ENCODE measurements around the gene DUSP28.

The DUSP28 gene

GRCh38 chr2:240573071-240573515, 12.9 kb downstream of the DUSP28 start:
- no peak for DNase-seq (ENCODE audit: low read depth)

- DNase-seq (ENCODE audit: low read depth): no peak
These were observed 13.6 kb downstream of the DUSP28 start for GRCh38 chr2:240573516-240574385.

GRCh38 chr2:240574386-240575100, 14.4 kb downstream of the DUSP28 start:
- no peak for DNase-seq (ENCODE audit: low read depth)

- DNase-seq (ENCODE audit: low read depth): no peak
These were observed 15.2 kb downstream of the DUSP28 start for GRCh38 chr2:240575101-240575965.

- no peak for DNase-seq (ENCODE audit: low read depth)
These were observed 15.9 kb downstream of the DUSP28 start for GRCh38 chr2:240576036-240576435.

GRCh38 chr2:240576436-240577205, 16.5 kb downstream of the DUSP28 start:
- no peak for DNase-seq (ENCODE audit: low read depth)

GRCh38 chr2:240577281-240578109, 17.3 kb downstream of the DUSP28 start:
- DNase-seq (ENCODE audit: low read depth): no peak

GRCh38 chr2:240578110-240578450, 17.9 kb downstream of the DUSP28 start:
- DNase-seq (ENCODE audit: low read depth): no peak

GRCh38 chr2:240578488-240578887, 18.3 kb downstream of the DUSP28 start:
- DNase-seq (ENCODE audit: low read depth): no peak

GRCh38 chr2:240579071-240579762, 19.1 kb downstream of the DUSP28 start:
- DNase-seq (ENCODE audit: low read depth): no peak

GRCh38 chr2:240579771-240580614, 19.8 kb downstream of the DUSP28 start:
- DNase-seq (ENCODE audit: low read depth): peak; percentile 64

GRCh38 chr2:240581811-240582210, 21.7 kb downstream of the DUSP28 start:
- DNase-seq (ENCODE audit: low read depth): no peak

GRCh38 chr2:240582781-240583180, 22.6 kb downstream of the DUSP28 start:
- no peak for DNase-seq (ENCODE audit: low read depth)

- no peak for DNase-seq (ENCODE audit: low read depth)
These were observed 23.6 kb downstream of the DUSP28 start for GRCh38 chr2:240583774-240584173.

GRCh38 chr2:240584486-240585031, 24.4 kb downstream of the DUSP28 start:
- no peak for DNase-seq (ENCODE audit: low read depth)

- no peak for DNase-seq (ENCODE audit: low read depth)
These were observed 24.9 kb downstream of the DUSP28 start for GRCh38 chr2:240585101-240585500.

- DNase-seq (ENCODE audit: low read depth): no peak
These were observed 25.6 kb downstream of the DUSP28 start for GRCh38 chr2:240585681-240586197.

- peak; percentile 95 for DNase-seq (ENCODE audit: low read depth)
These were observed 26.2 kb downstream of the DUSP28 start, which contains the start of gene CAPN10 for GRCh38 chr2:240586198-240586918. Gene CAPN10 (plus strand): TSS chr2:240586734. CDS start chr2:240586912, 178 bp downstream.

All from activated T-cell treated with anti-CD3 and anti-CD28 coated beads for 24 hours (primary cell).